NAMALWA (cell line): Measurements from ENCODE around the gene MOB3B.
A peak's percentile ranks its signal among the peaks of the same experiment; 100 is the strongest.

Source experiments
- DNase-seq: peaks from one replicate; pipeline ENCODE4 v3.0.0-alpha.2; 2015; ENCODE audit warnings: low spot score

Gene MOB3B

GRCh38 chr9:27529316-27530278, at the start of gene MOB3B:
Gene MOB3B, minus strand, starts transcription at chr9:27529814. Its CDS starts 74,264 bp downstream, at chr9:27455550.
- peak; percentile 75 for DNase-seq

GRCh38 chr9:27573634-27574590, 44.3 kb upstream of the MOB3B start:
- peak; percentile 99 for DNase-seq

- DNase-seq = no peak
Observed at GRCh38 chr9:27572918-27573633, 43.5 kb upstream of the MOB3B start, which contains the start of gene C9orf72. Gene C9orf72, minus strand, starts transcription at chr9:27573481. Its CDS starts 6,361 bp downstream, at chr9:27567120.

- DNase-seq = peak; percentile 69
Observed at GRCh38 chr9:27572566-27572917, 42.9 kb upstream of the MOB3B start.

GRCh38 chr9:27572061-27572460, 42.4 kb upstream of the MOB3B start:
- DNase-seq = no peak

GRCh38 chr9:27571011-27571410, 41.4 kb upstream of the MOB3B start:
- DNase-seq = no peak

GRCh38 chr9:27569406-27569805, 39.8 kb upstream of the MOB3B start:
- DNase-seq = no peak

- no peak for DNase-seq
Observed at GRCh38 chr9:27566118-27566517, 36.5 kb upstream of the MOB3B start.

GRCh38 chr9:27565696-27566095, 36.1 kb upstream of the MOB3B start:
- DNase-seq = no peak

GRCh38 chr9:27564670-27565069, 35.1 kb upstream of the MOB3B start:
- DNase-seq = no peak

GRCh38 chr9:27563738-27564430, 34.3 kb upstream of the MOB3B start:
- no peak for DNase-seq

GRCh38 chr9:27561685-27562084, 32.1 kb upstream of the MOB3B start:
- DNase-seq = no peak

- DNase-seq = no peak
Observed at GRCh38 chr9:27560457-27560856, 30.8 kb upstream of the MOB3B start.

- no peak for DNase-seq
Observed at GRCh38 chr9:27558307-27558706, 28.7 kb upstream of the MOB3B start.

- DNase-seq = no peak
Observed at GRCh38 chr9:27556470-27556869, 26.9 kb upstream of the MOB3B start.

- DNase-seq = no peak
Observed at GRCh38 chr9:27554712-27555111, 25.1 kb upstream of the MOB3B start.

- no peak for DNase-seq
Observed at GRCh38 chr9:27549196-27549755, 19.7 kb upstream of the MOB3B start.

- peak; percentile 51 for DNase-seq
Observed at GRCh38 chr9:27548055-27548741, 18.6 kb upstream of the MOB3B start.

- no peak for DNase-seq
Observed at GRCh38 chr9:27545471-27545870, 15.9 kb upstream of the MOB3B start.

GRCh38 chr9:27542508-27542907, 12.9 kb upstream of the MOB3B start:
- no peak for DNase-seq
